GM12801 (cell line): ENCODE data around the gene TMEM119.

Experiments used
- TF ChIP-seq, protein P1 (sequence below): IDR thresholded peaks from one replicate; pipeline ENCODE4 v1.5.1; 2011; ENCODE audit warnings: control low read depth; ENCODE audit not compliant: insufficient read length; ENCODE audit errors: extremely low read depth

The TMEM119 gene

GRCh38 chr12:108622421-108622820 lies 24.5 kb upstream of the TMEM119 start:
- TF ChIP-seq, protein P1, sequence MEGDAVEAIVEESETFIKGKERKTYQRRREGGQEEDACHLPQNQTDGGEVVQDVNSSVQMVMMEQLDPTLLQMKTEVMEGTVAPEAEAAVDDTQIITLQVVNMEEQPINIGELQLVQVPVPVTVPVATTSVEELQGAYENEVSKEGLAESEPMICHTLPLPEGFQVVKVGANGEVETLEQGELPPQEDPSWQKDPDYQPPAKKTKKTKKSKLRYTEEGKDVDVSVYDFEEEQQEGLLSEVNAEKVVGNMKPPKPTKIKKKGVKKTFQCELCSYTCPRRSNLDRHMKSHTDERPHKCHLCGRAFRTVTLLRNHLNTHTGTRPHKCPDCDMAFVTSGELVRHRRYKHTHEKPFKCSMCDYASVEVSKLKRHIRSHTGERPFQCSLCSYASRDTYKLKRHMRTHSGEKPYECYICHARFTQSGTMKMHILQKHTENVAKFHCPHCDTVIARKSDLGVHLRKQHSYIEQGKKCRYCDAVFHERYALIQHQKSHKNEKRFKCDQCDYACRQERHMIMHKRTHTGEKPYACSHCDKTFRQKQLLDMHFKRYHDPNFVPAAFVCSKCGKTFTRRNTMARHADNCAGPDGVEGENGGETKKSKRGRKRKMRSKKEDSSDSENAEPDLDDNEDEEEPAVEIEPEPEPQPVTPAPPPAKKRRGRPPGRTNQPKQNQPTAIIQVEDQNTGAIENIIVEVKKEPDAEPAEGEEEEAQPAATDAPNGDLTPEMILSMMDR = no peak

- TF ChIP-seq, protein P1 = no peak
Observed at GRCh38 chr12:108621161-108621560, 23.3 kb upstream of the TMEM119 start.

GRCh38 chr12:108620236-108620879 lies 22.5 kb upstream of the TMEM119 start:
- TF ChIP-seq, protein P1 = no peak

- TF ChIP-seq, protein P1 = no peak
Observed at GRCh38 chr12:108619369-108620160, 21.7 kb upstream of the TMEM119 start.

GRCh38 chr12:108618079-108618952 lies 20.4 kb upstream of the TMEM119 start:
- TF ChIP-seq, protein P1 = no peak

GRCh38 chr12:108616941-108617858 lies 19.3 kb upstream of the TMEM119 start:
- TF ChIP-seq, protein P1 = no peak
